Psoas muscle (tissue), 8 donors: Measurements from ENCODE around the gene NOS1AP. TPM values are rescaled to one million over a fixed set of nuclear protein-coding genes. Genes with fewer than 3 reads are reported as not detected.
"Not testable (repeated sequence)": the region's sequence is repeated elsewhere in the genome, so short reads cannot be mapped to it uniquely, and the experiment has no call there.

Experiments used
- ATAC-seq, 4 donors: fragments of 200-7000 bp; cut with Tn5 transposase; one replicate each; pipeline ENCODE4 v1.9.1; 2020; ENCODE audit warnings: moderate library complexity in 3 of 4, mild to moderate bottlenecking in 2 of 4
- DNase-seq, 2 donors: peaks; one replicate each; pipeline ENCODE4 v3.0.0-alpha.2; 2020
- H3K27ac ChIP-seq: fragments of 200-600 bp; one replicate; pipeline ENCODE4 v1.8.0; 2022
- H3K27me3 ChIP-seq, 3 donors: fragments of 200-600 bp in 1 of 3; one replicate each; pipeline versions ENCODE4 v1.6.1 to v1.8.0; 2013 to 2022; ENCODE audit warnings: low read length in 2 of 3, mild to moderate bottlenecking in 2 of 3, moderate library complexity in 1 of 3; ENCODE audit not compliant: insufficient read depth in 3 of 3
- H3K36me3 ChIP-seq, 2 donors: fragments of 200-600 bp in 1 of 2; one replicate each; pipeline versions ENCODE4 v1.6.1 to v1.8.0; 2013 to 2022; ENCODE audit warnings: low read depth in 1 of 2, mild to moderate bottlenecking in 1 of 2, moderate library complexity in 1 of 2; ENCODE audit not compliant: insufficient read depth in 1 of 2
- H3K4me1 ChIP-seq: fragments of 200-600 bp; one replicate; pipeline ENCODE4 v1.8.0; 2022
- H3K4me3 ChIP-seq: fragments of 200-600 bp; one replicate; pipeline ENCODE4 v1.8.0; 2022; ENCODE audit warnings: mild to moderate bottlenecking
- H3K9me3 ChIP-seq: fragments of 200-600 bp; one replicate; pipeline ENCODE4 v1.8.0; 2022
- CTCF ChIP-seq: fragments of 200-600 bp; IDR thresholded peaks from one replicate; pipeline ENCODE4 v1.8.0; 2022; ENCODE audit warnings: antibody characterized with exemption
- whole genome bisulfite sequencing, 3 donors: extraction: QIAGEN DNeasy Blood & Tissue Kit; methylation state at CpG; one replicate each; pipeline versions ENCODE4 v1.1.6 to v1.1.7; 2013; 5-methylcytosine and 5-hydroxymethylcytosine counted together
- intact Hi-C, 2 donors: fragments of 100-400 bp; cut with DNase I; formaldehyde crosslinking; loops; one replicate each; pipeline versions ENCODE4 v1.11.0 to v1.14.2; 2022
- polyA plus RNA-seq, 3 donors: library from polyadenylated mRNA; stranded (reverse); fragments of 200-250 nt; gene quantifications; one replicate each; pipeline ENCODE4 v1.2.3, GENCODE V29; 2013
- total RNA-seq, 4 donors: library from RNA; stranded (reverse); fragmentation: NEBNext Ultra II Directional in 2 of 4; extraction: Animal tissue kit (Norgen Biotek cat#: 25700) in 2 of 4; gene quantifications; one replicate each; pipeline versions ENCODE4 v1.2.1 to v1.2.4, GENCODE V29; 2021 to 2023
- donor health status: healthy with polysubstance abuse.
- donor health status: DM: no; HTN: no; CAD: no; lungs with moderate emphysema.
- donor health status: Bipolar disorder and iron deficiency.
- donor health status: healthy.
- donor health status: DM: yes; HTN: yes; CAD: no.
- donor health status: DM: no; HTN: no; CAD: no.
- donor health status: DM: no; HTN: no; CAD: no.
- donor health status: DM: yes; HTN: yes; CAD: no.

Gene NOS1AP
- total and polyA plus RNA-seq, 7 donors: 0.10 to 0.76 (median 0.18) TPM

GRCh38 chr1:162059721-162060120 is 9.8 kb upstream of the NOS1AP start:
- Histone ChIP-seq H3K36me3 (no peaks in the 10 kb centered on the region), H3K4me3 (no peak overlapping the region), H3K27ac (no peak overlapping the region), H3K9me3 (no peaks in the 10 kb centered on the region), H3K4me1 (no peaks in the 10 kb centered on the region), H3K27me3 (no peaks in the 10 kb centered on the region)
- DNase-seq: no peak
- intact Hi-C loops: loop anchor here (5.0 to 10.0 kb wide), 3 partner anchors 223 to 435 kb away; partner anchors contain the start of gene UHMK1 (in 1 of the 2)
- no peak for ATAC-seq
- TF ChIP-seq CTCF: no peak
- 75 to 84% (median 78%) methylated on average over 3 of the region's 3 CpGs for WGBS, 3 donors

GRCh38 chr1:162060314-162060713 is 9.2 kb upstream of the NOS1AP start:
- no peaks in the 10 kb centered on the region for H3K36me3 ChIP-seq
- no peaks in the 10 kb centered on the region for H3K27me3 ChIP-seq
- intact Hi-C loops: no loop called here
- 90 to 100% (median 94%) methylated on average over 1 of the region's 1 CpG for WGBS, 3 donors
- no peaks in the 10 kb centered on the region for H3K9me3 ChIP-seq
- no peak overlapping the region for H3K27ac ChIP-seq
- no peak for TF ChIP-seq CTCF
- no peak for ATAC-seq
- no peak for DNase-seq
- no peak overlapping the region for H3K4me3 ChIP-seq
- H3K4me1 ChIP-seq: no peaks in the 10 kb centered on the region

GRCh38 chr1:162062542-162063015 is 6.9 kb upstream of the NOS1AP start:
- ATAC-seq (no peak), DNase-seq (no peak)
- H3K9me3 ChIP-seq: no peaks in the 10 kb centered on the region

GRCh38 chr1:162065016-162065415 is 4.5 kb upstream of the NOS1AP start:
- H3K9me3 ChIP-seq: no peaks in the 10 kb centered on the region
- H3K27me3 ChIP-seq: no peaks in the 10 kb centered on the region
- peaks cover under 1% of the 10 kb centered on the region for H3K4me1 ChIP-seq
- no peak for TF ChIP-seq CTCF
- WGBS, 3 donors: 77 to 86% (median 77%) methylated on average over 2 of the region's 2 CpGs
- no peaks in the 10 kb centered on the region for H3K36me3 ChIP-seq
- H3K4me3 ChIP-seq: no peak overlapping the region
- intact Hi-C loops: no loop called here
- no peak for DNase-seq
- no peak overlapping the region for H3K27ac ChIP-seq
- ATAC-seq: no peak

More at GRCh38 chr1:162062542-162063015, 6.9 kb upstream of the NOS1AP start:
- TF ChIP-seq CTCF: no peak
- Histone ChIP-seq H3K27ac (no peak overlapping the region), H3K27me3 (no peaks in the 10 kb centered on the region), H3K4me1 (no peaks in the 10 kb centered on the region), H3K4me3 (no peak overlapping the region), H3K36me3 (no peaks in the 10 kb centered on the region)
- WGBS, 3 donors: 38 to 43% (median 39%) methylated on average over 4 of the region's 4 CpGs
- intact Hi-C loops: no loop called here

- not testable (repeated sequence) for H3K4me1 ChIP-seq, H3K9me3 ChIP-seq, H3K27me3 ChIP-seq
Observed at GRCh38 chr1:162066836-162067235, 2.7 kb upstream of the NOS1AP start.

More at GRCh38 chr1:162066836-162067235, 2.7 kb upstream of the NOS1AP start:
- ATAC-seq, DNase-seq, H3K4me3 ChIP-seq, H3K27ac ChIP-seq, H3K36me3 ChIP-seq, intact Hi-C loops: not testable (repeated sequence)
- WGBS, 3 donors: 60 to 81% (median 69%) methylated on average over 4 of the region's 4 CpGs
